HepG2 (cell line): ENCODE data around the gene ASAP2. TPM values are rescaled to one million over a fixed set of nuclear protein-coding genes. Genes with fewer than 3 reads are reported as not detected.
A peak's percentile ranks its signal among the peaks of the same experiment; 100 is the strongest.

Experiments used
- FOSL1 ChIP-seq: sonication (generic); formaldehyde crosslinking; IDR thresholded peaks from 2 replicates; pipeline ENCODE4 v1.9.0; 2021; ENCODE audit warnings: missing genetic modification reagents, borderline replicate concordance
- GFI1 ChIP-seq: sonication (generic); formaldehyde crosslinking; IDR thresholded peaks from 2 replicates; pipeline ENCODE4 v1.5.0; 2020; ENCODE audit warnings: missing genetic modification reagents, mild to moderate bottlenecking, borderline replicate concordance
- HNF4A ChIP-seq: sonication (generic); formaldehyde crosslinking; IDR thresholded peaks from 2 replicates; pipeline ENCODE4 v1.4.0; 2020; ENCODE audit warnings: missing genetic modification reagents
- ISL2 ChIP-seq: sonication (generic); formaldehyde crosslinking; IDR thresholded peaks from 2 replicates; pipeline ENCODE4 v1.5.0; 2020; ENCODE audit warnings: missing genetic modification reagents
- KDM5B ChIP-seq: sonication (generic); formaldehyde crosslinking; IDR thresholded peaks from 2 replicates; pipeline ENCODE4 v1.4.0; 2020; ENCODE audit warnings: missing genetic modification reagents, mild to moderate bottlenecking, borderline replicate concordance
- MYC ChIP-seq: sonication (generic); formaldehyde crosslinking; IDR thresholded peaks from 2 replicates; pipeline ENCODE4 v1.9.0; 2021; ENCODE audit warnings: missing genetic modification reagents, borderline replicate concordance
- NFIB ChIP-seq: sonication (generic); formaldehyde crosslinking; IDR thresholded peaks from 2 replicates; pipeline ENCODE4 v1.9.0; 2021; ENCODE audit warnings: missing genetic modification reagents, mild to moderate bottlenecking, borderline replicate concordance
- SAP130 ChIP-seq: IDR thresholded peaks from 2 replicates; pipeline ENCODE4 v1.6.1; 2016; ENCODE audit warnings: low read depth
- TBX2 ChIP-seq: sonication (generic); formaldehyde crosslinking; IDR thresholded peaks from 2 replicates; pipeline ENCODE4 v1.5.0; 2020; ENCODE audit warnings: missing genetic modification reagents, mild to moderate bottlenecking, borderline replicate concordance
- USF2 ChIP-seq, 2 experiments: sonication (generic) in 1 of 2; formaldehyde crosslinking in 1 of 2; IDR thresholded peaks; 2 replicates each; pipeline versions ENCODE4 v1.5.1 to v1.6.1; 2011 to 2020; ENCODE audit warnings: borderline replicate concordance in 1 of 2, low read depth in 1 of 2, low read length in 1 of 2, mild to moderate bottlenecking in 1 of 2, missing genetic modification reagents in 1 of 2, moderate library complexity in 1 of 2
- ZKSCAN8 ChIP-seq: IDR thresholded peaks from 2 replicates; pipeline ENCODE4 v1.6.1; 2016; ENCODE audit warnings: borderline replicate concordance, missing genetic modification reagents, missing compliant biosample characterization
- ZNF878 ChIP-seq: sonication (generic); formaldehyde crosslinking; IDR thresholded peaks from 2 replicates; pipeline ENCODE4 v1.8.1; 2023; ENCODE audit warnings: mild to moderate bottlenecking, missing genetic modification reagents, moderate library complexity
- ZSCAN22 ChIP-seq: sonication (generic); formaldehyde crosslinking; IDR thresholded peaks from 2 replicates; pipeline ENCODE4 v1.4.0; 2020; ENCODE audit warnings: mild to moderate bottlenecking, missing genetic modification reagents
- ZSCAN30 ChIP-seq: sonication (generic); formaldehyde crosslinking; IDR thresholded peaks from 2 replicates; pipeline ENCODE4 v1.5.0; 2020; ENCODE audit warnings: mild to moderate bottlenecking, missing genetic modification reagents
- polyA plus RNA-seq, 8 experiments: library from polyadenylated mRNA; depleted of rRNA in 3 of 8; stranded (reverse) in 7 of 8; unstranded in 1 of 8; fragments of >200 nt; fragmentation: Illumina TruSeq in 4 of 8; extraction: Trizol in 4 of 8; gene quantifications; 2 replicates each; pipeline versions ENCODE4 v1.2.1 to v1.2.3, GENCODE V29; 2011 to 2016; ENCODE audit warnings: low read depth in 4 of 8, missing spikeins in 1 of 8, mixed read lengths in 1 of 8; ENCODE audit not compliant: insufficient read depth in 1 of 8
- total RNA-seq, 5 experiments: library from RNA; depleted of rRNA; stranded (reverse); fragments of >200 nt; fragmentation: Illumina TruSeq; extraction: Trizol; gene quantifications; 2 replicates each; pipeline ENCODE4 v1.2.3, GENCODE V29; 2016; ENCODE audit warnings: low read depth in 1 of 5
- TF ChIP-seq, protein P1 (sequence below): sonication (generic); formaldehyde crosslinking; IDR thresholded peaks from 2 replicates; pipeline ENCODE4 v1.8.0; 2022; ENCODE audit warnings: mild to moderate bottlenecking, missing genetic modification reagents, moderate library complexity
- TF ChIP-seq, protein P2 (sequence below): IDR thresholded peaks from 2 replicates; pipeline ENCODE4 v1.6.1; 2016; ENCODE audit warnings: mild to moderate bottlenecking
- TF ChIP-seq, protein P3 (sequence below): sonication (generic); formaldehyde crosslinking; IDR thresholded peaks from 2 replicates; pipeline ENCODE4 v1.5.1; 2020; ENCODE audit warnings: missing genetic modification reagents, mild to moderate bottlenecking, borderline replicate concordance
- TF ChIP-seq, protein P4 (sequence below): IDR thresholded peaks from 2 replicates; pipeline ENCODE4 v1.4.0; 2020; ENCODE audit warnings: mild to moderate bottlenecking, missing genetic modification reagents

The ASAP2 gene
- total and polyA plus RNA-seq, 2 of the 13 experiments (the other 11 are each of a cell fraction or from before 2014, with no cell fraction given): 7.3 to 22.3 TPM

DNA sequence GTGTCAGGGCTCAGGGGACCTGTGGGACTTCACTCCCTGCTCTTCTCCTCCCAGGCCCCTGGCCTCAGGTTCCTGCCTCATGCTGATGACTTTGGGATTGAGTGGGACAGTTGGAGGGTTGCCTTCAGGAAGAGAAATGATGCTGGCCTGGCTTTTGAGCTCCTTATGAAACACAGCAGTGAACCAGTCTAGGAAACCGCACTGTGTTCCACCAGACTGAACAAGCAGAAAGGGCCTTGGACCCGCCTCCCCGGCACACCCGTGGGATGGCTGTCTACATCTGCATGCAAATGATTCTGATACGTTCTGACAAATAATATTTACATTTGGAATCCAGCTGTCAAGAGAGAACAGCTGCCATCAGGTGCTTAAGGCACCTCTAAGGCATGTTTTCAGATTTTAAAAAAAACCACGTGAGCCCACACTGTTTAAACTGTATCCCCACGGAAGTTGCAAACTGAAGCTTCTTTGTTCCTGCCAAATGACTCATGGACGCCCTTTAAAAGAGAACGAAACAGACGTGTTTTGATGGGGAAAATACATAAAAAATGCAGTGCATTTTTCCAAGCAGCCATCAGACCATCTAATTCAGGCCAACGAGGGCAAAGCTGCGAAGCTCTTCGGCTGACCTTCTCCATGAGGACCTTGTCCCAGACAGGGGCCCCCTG is 27.6 kb upstream of the ASAP2 start (continued):
- peak; percentile 83 for TF ChIP-seq SAP130 (CRISPR knock-in tag)
- peak; percentile 59; the same call in 1 of the 2 replicates for TF ChIP-seq ZSCAN22 (CRISPR knock-in tag)
- peak; percentile 36; the same call in 1 of the 2 replicates for TF ChIP-seq TBX2 (CRISPR knock-in tag)
- peak; percentile 94; the same call in 1 of the 2 replicates for TF ChIP-seq ZNF878
- TF ChIP-seq NFIB: no peak
- 0 out of 2 replicates have a peak, but pooled peaks have one; percentile 43 for TF ChIP-seq ZKSCAN8 (CRISPR knock-in tag)
- peak; percentile 44 for TF ChIP-seq USF2 (IDR thresholded peaks at IDR 0.05; ENCODE audit: low read depth, low read length)
- TF ChIP-seq USF2 (CRISPR knock-in tag; IDR thresholded peaks at IDR 0.05; ENCODE audit: borderline replicate concordance): no peak; the same call in 1 of the 2 replicates
- peak; percentile 55; the same call in 1 of the 2 replicates for TF ChIP-seq FOSL1 (CRISPR knock-in tag)
- TF ChIP-seq, protein P1, sequence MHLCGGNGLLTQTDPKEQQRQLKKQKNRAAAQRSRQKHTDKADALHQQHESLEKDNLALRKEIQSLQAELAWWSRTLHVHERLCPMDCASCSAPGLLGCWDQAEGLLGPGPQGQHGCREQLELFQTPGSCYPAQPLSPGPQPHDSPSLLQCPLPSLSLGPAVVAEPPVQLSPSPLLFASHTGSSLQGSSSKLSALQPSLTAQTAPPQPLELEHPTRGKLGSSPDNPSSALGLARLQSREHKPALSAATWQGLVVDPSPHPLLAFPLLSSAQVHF (CRISPR knock-in tag): no peak
- TF ChIP-seq, protein P2, sequence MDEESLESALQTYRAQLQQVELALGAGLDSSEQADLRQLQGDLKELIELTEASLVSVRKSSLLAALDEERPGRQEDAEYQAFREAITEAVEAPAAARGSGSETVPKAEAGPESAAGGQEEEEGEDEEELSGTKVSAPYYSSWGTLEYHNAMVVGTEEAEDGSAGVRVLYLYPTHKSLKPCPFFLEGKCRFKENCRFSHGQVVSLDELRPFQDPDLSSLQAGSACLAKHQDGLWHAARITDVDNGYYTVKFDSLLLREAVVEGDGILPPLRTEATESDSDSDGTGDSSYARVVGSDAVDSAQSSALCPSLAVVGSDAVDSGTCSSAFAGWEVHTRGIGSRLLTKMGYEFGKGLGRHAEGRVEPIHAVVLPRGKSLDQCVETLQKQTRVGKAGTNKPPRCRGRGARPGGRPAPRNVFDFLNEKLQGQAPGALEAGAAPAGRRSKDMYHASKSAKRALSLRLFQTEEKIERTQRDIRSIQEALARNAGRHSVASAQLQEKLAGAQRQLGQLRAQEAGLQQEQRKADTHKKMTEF (CRISPR knock-in tag): peak; percentile 57; the same call in 1 of the 2 replicates
- TF ChIP-seq, protein P3, sequence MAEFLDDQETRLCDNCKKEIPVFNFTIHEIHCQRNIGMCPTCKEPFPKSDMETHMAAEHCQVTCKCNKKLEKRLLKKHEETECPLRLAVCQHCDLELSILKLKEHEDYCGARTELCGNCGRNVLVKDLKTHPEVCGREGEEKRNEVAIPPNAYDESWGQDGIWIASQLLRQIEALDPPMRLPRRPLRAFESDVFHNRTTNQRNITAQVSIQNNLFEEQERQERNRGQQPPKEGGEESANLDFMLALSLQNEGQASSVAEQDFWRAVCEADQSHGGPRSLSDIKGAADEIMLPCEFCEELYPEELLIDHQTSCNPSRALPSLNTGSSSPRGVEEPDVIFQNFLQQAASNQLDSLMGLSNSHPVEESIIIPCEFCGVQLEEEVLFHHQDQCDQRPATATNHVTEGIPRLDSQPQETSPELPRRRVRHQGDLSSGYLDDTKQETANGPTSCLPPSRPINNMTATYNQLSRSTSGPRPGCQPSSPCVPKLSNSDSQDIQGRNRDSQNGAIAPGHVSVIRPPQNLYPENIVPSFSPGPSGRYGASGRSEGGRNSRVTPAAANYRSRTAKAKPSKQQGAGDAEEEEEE (CRISPR knock-in tag): no peak
- TF ChIP-seq MYC (CRISPR knock-in tag): peak; percentile 32; the same call in 1 of the 2 replicates
- TF ChIP-seq, protein P4, sequence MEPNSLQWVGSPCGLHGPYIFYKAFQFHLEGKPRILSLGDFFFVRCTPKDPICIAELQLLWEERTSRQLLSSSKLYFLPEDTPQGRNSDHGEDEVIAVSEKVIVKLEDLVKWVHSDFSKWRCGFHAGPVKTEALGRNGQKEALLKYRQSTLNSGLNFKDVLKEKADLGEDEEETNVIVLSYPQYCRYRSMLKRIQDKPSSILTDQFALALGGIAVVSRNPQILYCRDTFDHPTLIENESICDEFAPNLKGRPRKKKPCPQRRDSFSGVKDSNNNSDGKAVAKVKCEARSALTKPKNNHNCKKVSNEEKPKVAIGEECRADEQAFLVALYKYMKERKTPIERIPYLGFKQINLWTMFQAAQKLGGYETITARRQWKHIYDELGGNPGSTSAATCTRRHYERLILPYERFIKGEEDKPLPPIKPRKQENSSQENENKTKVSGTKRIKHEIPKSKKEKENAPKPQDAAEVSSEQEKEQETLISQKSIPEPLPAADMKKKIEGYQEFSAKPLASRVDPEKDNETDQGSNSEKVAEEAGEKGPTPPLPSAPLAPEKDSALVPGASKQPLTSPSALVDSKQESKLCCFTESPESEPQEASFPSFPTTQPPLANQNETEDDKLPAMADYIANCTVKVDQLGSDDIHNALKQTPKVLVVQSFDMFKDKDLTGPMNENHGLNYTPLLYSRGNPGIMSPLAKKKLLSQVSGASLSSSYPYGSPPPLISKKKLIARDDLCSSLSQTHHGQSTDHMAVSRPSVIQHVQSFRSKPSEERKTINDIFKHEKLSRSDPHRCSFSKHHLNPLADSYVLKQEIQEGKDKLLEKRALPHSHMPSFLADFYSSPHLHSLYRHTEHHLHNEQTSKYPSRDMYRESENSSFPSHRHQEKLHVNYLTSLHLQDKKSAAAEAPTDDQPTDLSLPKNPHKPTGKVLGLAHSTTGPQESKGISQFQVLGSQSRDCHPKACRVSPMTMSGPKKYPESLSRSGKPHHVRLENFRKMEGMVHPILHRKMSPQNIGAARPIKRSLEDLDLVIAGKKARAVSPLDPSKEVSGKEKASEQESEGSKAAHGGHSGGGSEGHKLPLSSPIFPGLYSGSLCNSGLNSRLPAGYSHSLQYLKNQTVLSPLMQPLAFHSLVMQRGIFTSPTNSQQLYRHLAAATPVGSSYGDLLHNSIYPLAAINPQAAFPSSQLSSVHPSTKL (CRISPR knock-in tag): peak; percentile 81
- TF ChIP-seq KDM5B (CRISPR knock-in tag): 0 out of 2 replicates have a peak, but pooled peaks have one; percentile 55
- TF ChIP-seq ZSCAN30 (CRISPR knock-in tag): no peak
- TF ChIP-seq ISL2 (CRISPR knock-in tag): peak; percentile 43; the same call in 1 of the 2 replicates
- TF ChIP-seq HNF4A (CRISPR knock-in tag): peak; percentile 23; the same call in 1 of the 2 replicates
- peak; percentile 38; the same call in 1 of the 2 replicates for TF ChIP-seq GFI1 (CRISPR knock-in tag)
